Fibroblast of skin of left quadriceps (primary cell): Measurements from ENCODE around the gene LAMTOR5.
A peak's percentile ranks its signal among the peaks of the same experiment; 100 is the strongest.

Experiments
- DNase-seq, 2 experiments: peaks; one replicate each; pipeline ENCODE4 v3.0.0-alpha.2; 2013; ENCODE audit warnings: low read depth in 2 of 2

Gene LAMTOR5

GRCh38 chr1:110390096-110390495 is 17.4 kb downstream of the LAMTOR5 start:
- DNase-seq: no peak

- no peak for DNase-seq
Observed at GRCh38 chr1:110387048-110387754, 20.3 kb downstream of the LAMTOR5 start.

GRCh38 chr1:110385369-110385768 is 22.1 kb downstream of the LAMTOR5 start:
- no peak for DNase-seq

DNA sequence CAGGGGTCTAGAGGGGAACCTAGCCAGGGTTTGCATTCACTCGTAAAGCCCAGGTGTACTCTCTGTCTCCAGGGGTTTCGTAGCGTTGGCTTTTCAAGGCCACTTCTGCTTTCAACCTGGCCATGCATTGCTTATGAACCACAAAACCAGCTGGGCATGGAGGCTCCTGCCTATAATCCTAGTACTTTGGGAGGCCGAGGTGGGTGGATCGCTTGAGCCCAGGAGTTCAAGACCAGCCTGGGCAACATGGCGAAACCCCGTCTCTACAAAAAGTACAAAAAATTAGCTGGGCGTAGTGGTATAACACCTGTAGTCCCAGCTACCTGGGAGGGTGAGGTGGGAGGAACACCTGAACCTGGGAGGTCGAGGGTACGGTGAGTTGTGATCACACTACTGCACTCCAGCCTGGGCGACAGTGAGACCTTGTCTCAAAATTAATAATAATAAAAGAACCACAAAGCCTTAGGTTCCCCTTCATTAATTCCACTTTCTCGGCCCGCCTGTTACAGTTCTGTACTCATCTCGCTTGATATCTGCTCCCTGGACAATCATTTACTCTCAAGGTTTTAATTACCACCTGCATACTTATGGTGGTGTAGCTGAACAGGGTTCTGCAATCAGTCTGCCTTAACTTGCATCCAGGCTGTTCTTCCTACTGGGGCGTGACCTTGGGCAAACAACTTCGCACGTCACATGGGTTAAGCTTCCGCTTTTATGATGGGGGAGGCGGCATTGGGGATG is 22.7 kb downstream of the LAMTOR5 start:
- DNase-seq: no peak

DNA sequence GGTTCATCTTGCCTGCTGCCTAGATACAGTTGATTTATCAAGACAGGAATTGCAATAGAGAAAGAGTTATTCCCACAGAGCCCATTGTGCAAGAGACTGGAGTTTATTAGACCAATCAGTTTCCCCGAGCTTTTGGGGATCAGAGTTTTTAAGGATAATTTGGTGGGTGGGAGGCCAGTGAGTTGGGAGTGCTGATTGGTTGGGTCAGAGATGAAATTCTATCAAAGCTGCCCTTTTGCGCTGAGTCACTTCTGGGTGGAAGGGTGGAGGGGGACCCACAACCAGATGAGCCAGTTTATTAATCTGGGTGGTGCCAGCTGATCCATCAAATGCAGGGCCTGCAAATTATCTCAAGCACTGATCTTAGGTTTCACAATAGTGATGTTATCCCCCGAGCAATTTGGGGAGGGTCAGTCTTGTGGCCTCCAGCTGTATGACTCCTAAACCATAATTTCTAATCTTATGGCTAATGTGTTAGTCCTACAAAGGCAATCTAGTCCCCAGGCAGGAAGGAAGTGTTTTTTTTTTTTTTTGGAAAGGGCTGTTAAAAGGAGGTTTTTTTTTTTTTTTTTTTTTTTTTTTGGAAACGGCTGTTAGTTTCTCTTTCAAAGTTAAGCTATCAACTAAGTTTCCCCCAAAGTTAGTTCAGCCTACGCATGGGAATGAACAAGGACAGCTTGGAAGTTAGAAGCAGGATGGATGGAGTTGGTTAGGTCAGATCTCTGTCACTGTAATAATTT is 24.1 kb downstream of the LAMTOR5 start:
- no peak for DNase-seq

- DNase-seq: peak in 1 of 2 experiments; percentile 32
Observed at GRCh38 chr1:110380672-110381283, 26.7 kb downstream of the LAMTOR5 start.

GRCh38 chr1:110375490-110375889 is 32.0 kb downstream of the LAMTOR5 start:
- no peak for DNase-seq

GRCh38 chr1:110370827-110371226 is 36.7 kb downstream of the LAMTOR5 start:
- DNase-seq: no peak

DNA sequence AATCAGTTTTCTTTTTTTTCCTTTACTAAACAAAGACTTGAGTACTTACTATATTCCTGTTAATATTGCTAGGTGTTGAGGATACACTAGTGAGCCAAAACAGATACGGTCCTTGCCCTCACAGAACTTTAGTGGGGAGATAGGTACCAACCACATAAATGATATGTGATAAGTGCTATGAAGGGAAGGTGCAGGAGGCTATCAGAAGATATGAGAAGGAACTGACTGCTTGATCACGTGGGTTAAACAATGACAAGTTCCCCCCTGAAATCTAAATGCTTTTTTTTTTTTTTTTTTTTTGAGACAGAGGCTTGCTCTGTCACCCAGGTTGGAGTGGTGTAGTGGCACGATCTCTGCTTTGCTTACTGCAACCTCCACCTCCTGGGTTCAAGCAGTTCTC is 43.3 kb downstream of the LAMTOR5 start:
- DNase-seq: no peak

DNA sequence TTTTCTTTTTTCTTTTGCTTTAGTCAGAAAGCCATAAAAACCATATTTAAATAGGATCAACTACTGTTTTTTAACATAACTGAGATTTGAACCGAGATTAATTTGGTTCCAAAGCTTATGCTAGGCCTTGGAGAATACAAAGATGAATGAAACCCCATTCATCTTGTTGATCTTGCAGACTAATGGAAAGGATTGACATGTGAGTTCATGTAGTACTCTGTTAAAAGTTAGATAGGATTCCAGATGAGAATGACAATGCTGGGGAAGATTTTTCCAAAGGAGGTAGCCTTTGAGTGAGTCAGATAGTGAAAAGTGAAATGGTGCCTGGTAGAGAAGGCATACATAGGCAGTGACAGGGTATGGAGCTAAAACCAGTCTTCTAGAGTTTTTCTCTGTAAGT is 45.6 kb downstream of the LAMTOR5 start:
- no peak for DNase-seq

DNA sequence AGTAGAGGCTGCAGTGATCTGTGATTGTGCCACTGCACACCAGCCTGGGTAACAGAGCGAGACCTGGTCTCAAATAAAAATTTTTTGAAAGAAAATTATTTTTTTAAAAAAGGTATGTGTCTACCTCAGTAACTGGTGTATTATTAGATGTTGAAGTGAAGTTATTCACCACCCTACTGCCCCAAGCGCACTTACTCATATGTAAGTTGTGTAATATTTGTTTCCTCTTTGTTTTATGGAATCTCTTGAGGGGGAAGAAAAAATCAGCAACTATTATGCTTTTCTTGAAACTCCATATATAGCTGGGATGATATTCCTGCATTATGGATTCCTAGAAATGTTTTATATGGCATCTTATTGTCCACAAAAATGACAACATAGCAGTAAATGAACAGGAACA is 47.1 kb downstream of the LAMTOR5 start:
- DNase-seq: no peak

DNA sequence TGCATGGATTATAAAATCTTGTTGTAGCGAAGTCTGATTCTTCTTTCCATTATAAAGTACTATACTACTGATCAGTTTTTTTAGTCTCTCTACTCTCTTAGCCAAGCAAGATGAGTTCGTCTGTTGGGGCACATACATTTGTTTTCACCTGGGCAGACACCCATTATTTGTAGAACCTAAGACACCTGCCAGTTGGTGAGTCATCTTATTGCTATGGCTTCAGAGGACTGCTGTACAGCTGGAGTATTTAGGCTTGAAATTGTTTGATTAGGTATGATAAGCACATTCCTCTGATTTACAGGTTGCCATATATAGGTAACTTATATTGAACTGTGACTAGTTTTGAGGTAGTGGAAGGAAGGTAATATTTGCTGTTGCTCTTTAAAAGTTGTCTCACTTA is 51.1 kb downstream of the LAMTOR5 start:
- DNase-seq: no peak

DNA sequence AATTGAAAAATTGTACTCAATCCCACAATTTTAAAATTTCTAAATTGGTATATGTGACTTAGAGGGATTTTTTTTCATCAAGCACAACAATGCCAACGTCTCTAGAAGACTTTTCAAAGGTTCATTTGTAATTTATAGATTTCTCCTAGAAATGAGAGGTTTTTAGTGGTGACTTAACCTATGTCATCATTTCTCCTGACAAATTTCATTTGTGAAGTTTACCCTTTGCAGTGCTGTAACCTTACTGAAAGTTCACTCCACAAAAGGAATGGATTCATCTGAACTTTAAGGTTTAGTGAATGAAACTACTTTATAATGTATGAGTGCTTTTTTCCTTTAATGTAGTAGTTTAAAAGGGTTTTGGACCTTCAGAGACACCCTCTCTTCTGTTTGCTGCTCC is 52.2 kb downstream of the LAMTOR5 start:
- no peak for DNase-seq
